Hematopoietic multipotent progenitor cell (in vitro differentiated cells): ENCODE results near the gene USF2. TPM values are rescaled to one million over a fixed set of nuclear protein-coding genes. Genes with fewer than 3 reads are reported as not detected.

Experiments
- DNase-seq, 3 donors: peaks; one replicate each; pipeline ENCODE4 v3.0.0-alpha.2; 2011 to 2015; ENCODE audit warnings: low read depth in 2 of 3, low spot score in 2 of 3
- total RNA-seq: library from RNA; depleted of rRNA; stranded (reverse); fragments of >200 nt; gene quantifications from one replicate; pipeline ENCODE4 v1.2.3, GENCODE V29; 2012

USF2 gene
- total RNA-seq, 1 donor: 160 TPM

- DNase-seq: no peak
These were observed 4.3 kb upstream of the USF2 start for GRCh38 chr19:35264268-35265125.

- DNase-seq: no peak
These were observed 3.4 kb upstream of the USF2 start for GRCh38 chr19:35265126-35265899.

- no peak for DNase-seq
These were observed 2.8 kb upstream of the USF2 start for GRCh38 chr19:35265900-35266519.

- DNase-seq: no peak
These were observed 2.0 kb upstream of the USF2 start for GRCh38 chr19:35266520-35267352.

GRCh38 chr19:35267353-35267817 lies 1.4 kb upstream of the USF2 start:
- no peak for DNase-seq

- DNase-seq: peak; percentile 71 to 90 (median 75)
These were observed 785 bp upstream of the USF2 start for GRCh38 chr19:35267818-35268535.

- peak; percentile 52 to 88 (median 84) for DNase-seq
These were observed 816 bp downstream of the USF2 start for GRCh38 chr19:35269438-35270117.

GRCh38 chr19:35270381-35270811 lies 1.6 kb downstream of the USF2 start:
- DNase-seq: no peak

GRCh38 chr19:35271546-35271945 lies 2.8 kb downstream of the USF2 start:
- DNase-seq: no peak

GRCh38 chr19:35272122-35272719 lies 3.5 kb downstream of the USF2 start:
- peak in 2 of 3 donors; percentile 68 to 78 for DNase-seq

- no peak for DNase-seq
These were observed 4.3 kb downstream of the USF2 start for GRCh38 chr19:35272954-35273649.

GRCh38 chr19:35273686-35274259 lies 5.0 kb downstream of the USF2 start:
- no peak for DNase-seq

- no peak for DNase-seq
These were observed 5.6 kb downstream of the USF2 start for GRCh38 chr19:35274323-35274722.

GRCh38 chr19:35276706-35277281 lies 8.0 kb downstream of the USF2 start:
- no peak for DNase-seq

- no peak for DNase-seq
These were observed 10.0 kb downstream of the USF2 start for GRCh38 chr19:35278578-35279284.

GRCh38 chr19:35279374-35279773 lies 10.6 kb downstream of the USF2 start:
- no peak for DNase-seq
